ENCODE data around the gene SRRM1. TPM values are rescaled to one million over a fixed set of nuclear protein-coding genes. Genes with fewer than 3 reads are reported as not detected.

Gene SRRM1
- total and polyA plus RNA-seq, 9 of the 15 experiments (the other 6 are each of a cell fraction or from before 2014, with no cell fraction given), result 54.5 to 268 (median 115) TPM

DNA sequence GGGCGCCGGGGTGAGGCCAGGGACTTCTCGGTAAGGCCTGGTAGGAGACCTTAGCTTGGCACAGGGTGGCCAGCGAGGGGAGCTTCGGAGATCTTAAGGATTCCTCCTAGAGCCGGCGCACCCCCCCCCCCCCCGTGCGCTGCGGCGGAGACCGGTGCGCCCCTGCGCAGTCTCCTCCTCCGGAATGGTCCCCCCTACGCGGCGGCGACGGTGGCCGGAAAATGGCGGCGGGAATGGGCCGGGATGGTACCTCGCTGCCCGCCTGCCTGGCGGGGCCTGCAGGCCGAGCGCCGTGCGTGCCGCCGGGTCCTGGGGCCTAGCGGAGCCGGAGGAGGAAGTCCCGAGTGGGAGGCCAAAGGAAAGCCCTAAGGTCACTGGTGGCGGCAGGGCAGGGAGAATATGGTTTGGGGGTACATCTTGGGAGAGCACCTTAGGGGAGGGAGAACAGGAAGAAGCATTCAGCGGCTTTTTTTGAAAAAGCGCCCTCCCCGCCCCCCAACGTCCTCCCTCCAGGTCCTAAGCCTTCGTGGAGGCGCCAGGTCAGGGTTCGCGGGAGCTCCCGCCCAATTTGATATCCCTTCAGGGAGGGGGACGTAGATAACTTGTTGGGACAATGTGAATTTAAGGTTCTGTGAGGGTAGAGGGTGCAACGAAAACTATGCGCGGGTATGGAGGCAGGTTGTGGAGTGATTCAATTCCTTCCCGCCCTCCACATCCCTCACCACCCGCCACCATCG lies 429 bp downstream of the SRRM1 start (continued):
- TF ChIP-seq EP300 (IDR thresholded peaks at IDR 0.05; ENCODE audit: low read length), result no peak
- TF ChIP-seq SMARCA5 (IDR thresholded peaks at IDR 0.05), result no peak
- no peak for TF ChIP-seq BRF1 (IDR thresholded peaks at IDR 0.05; ENCODE audit: borderline replicate concordance, extremely low read depth, insufficient read length)
- TF ChIP-seq, protein P1, sequence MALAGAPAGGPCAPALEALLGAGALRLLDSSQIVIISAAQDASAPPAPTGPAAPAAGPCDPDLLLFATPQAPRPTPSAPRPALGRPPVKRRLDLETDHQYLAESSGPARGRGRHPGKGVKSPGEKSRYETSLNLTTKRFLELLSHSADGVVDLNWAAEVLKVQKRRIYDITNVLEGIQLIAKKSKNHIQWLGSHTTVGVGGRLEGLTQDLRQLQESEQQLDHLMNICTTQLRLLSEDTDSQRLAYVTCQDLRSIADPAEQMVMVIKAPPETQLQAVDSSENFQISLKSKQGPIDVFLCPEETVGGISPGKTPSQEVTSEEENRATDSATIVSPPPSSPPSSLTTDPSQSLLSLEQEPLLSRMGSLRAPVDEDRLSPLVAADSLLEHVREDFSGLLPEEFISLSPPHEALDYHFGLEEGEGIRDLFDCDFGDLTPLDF (CRISPR knock-in tag; IDR thresholded peaks at IDR 0.05), result no peak
- TF ChIP-seq MCM7 (IDR thresholded peaks at IDR 0.05), result no peak
- TF ChIP-seq ZNF717 (CRISPR knock-in tag; IDR thresholded peaks at IDR 0.05), result no peak
- no peak; the same call in 1 of the 2 replicates for TF ChIP-seq POLR2G (IDR thresholded peaks at IDR 0.05; ENCODE audit: low read depth, low read length)
- no peak for TF ChIP-seq FOXK2 (conservative IDR thresholded peaks at IDR 0.05 in 1 of 2, IDR thresholded peaks at IDR 0.05 in 1 of 2; ENCODE audit: low read depth in 2 of 2)
- no peak for TF ChIP-seq BMI1 (IDR thresholded peaks at IDR 0.05; ENCODE audit: low read length)
- TF ChIP-seq, protein P2, sequence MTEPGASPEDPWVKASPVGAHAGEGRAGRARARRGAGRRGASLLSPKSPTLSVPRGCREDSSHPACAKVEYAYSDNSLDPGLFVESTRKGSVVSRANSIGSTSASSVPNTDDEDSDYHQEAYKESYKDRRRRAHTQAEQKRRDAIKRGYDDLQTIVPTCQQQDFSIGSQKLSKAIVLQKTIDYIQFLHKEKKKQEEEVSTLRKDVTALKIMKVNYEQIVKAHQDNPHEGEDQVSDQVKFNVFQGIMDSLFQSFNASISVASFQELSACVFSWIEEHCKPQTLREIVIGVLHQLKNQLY (CRISPR knock-in tag; conservative IDR thresholded peaks at IDR 0.05), result no peak
- no peak for TF ChIP-seq ZSCAN32 (CRISPR knock-in tag; IDR thresholded peaks at IDR 0.05)
- TF ChIP-seq, protein P3, sequence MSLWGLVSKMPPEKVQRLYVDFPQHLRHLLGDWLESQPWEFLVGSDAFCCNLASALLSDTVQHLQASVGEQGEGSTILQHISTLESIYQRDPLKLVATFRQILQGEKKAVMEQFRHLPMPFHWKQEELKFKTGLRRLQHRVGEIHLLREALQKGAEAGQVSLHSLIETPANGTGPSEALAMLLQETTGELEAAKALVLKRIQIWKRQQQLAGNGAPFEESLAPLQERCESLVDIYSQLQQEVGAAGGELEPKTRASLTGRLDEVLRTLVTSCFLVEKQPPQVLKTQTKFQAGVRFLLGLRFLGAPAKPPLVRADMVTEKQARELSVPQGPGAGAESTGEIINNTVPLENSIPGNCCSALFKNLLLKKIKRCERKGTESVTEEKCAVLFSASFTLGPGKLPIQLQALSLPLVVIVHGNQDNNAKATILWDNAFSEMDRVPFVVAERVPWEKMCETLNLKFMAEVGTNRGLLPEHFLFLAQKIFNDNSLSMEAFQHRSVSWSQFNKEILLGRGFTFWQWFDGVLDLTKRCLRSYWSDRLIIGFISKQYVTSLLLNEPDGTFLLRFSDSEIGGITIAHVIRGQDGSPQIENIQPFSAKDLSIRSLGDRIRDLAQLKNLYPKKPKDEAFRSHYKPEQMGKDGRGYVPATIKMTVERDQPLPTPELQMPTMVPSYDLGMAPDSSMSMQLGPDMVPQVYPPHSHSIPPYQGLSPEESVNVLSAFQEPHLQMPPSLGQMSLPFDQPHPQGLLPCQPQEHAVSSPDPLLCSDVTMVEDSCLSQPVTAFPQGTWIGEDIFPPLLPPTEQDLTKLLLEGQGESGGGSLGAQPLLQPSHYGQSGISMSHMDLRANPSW (CRISPR knock-in tag; IDR thresholded peaks at IDR 0.05), result no peak
- no peak for TF ChIP-seq KDM1A (IDR thresholded peaks at IDR 0.05)
- TF ChIP-seq, protein P4, sequence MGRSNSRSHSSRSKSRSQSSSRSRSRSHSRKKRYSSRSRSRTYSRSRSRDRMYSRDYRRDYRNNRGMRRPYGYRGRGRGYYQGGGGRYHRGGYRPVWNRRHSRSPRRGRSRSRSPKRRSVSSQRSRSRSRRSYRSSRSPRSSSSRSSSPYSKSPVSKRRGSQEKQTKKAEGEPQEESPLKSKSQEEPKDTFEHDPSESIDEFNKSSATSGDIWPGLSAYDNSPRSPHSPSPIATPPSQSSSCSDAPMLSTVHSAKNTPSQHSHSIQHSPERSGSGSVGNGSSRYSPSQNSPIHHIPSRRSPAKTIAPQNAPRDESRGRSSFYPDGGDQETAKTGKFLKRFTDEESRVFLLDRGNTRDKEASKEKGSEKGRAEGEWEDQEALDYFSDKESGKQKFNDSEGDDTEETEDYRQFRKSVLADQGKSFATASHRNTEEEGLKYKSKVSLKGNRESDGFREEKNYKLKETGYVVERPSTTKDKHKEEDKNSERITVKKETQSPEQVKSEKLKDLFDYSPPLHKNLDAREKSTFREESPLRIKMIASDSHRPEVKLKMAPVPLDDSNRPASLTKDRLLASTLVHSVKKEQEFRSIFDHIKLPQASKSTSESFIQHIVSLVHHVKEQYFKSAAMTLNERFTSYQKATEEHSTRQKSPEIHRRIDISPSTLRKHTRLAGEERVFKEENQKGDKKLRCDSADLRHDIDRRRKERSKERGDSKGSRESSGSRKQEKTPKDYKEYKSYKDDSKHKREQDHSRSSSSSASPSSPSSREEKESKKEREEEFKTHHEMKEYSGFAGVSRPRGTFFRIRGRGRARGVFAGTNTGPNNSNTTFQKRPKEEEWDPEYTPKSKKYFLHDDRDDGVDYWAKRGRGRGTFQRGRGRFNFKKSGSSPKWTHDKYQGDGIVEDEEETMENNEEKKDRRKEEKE (IDR thresholded peaks at IDR 0.05; ENCODE audit: borderline replicate concordance in 1 of 2, control insufficient read depth in 1 of 2, low read depth in 2 of 2, low read length in 1 of 2), result no peak
- no peak for TF ChIP-seq ATF7 (IDR thresholded peaks at IDR 0.05)
- TF ChIP-seq MTA3 (IDR thresholded peaks at IDR 0.05; ENCODE audit: borderline replicate concordance), result no peak
- no peak for TF ChIP-seq MCM3 (IDR thresholded peaks at IDR 0.05)
- no peak for TF ChIP-seq MTA1 (IDR thresholded peaks at IDR 0.05; ENCODE audit: borderline replicate concordance)
- no peak for TF ChIP-seq ZNF764 (CRISPR knock-in tag; IDR thresholded peaks at IDR 0.05; ENCODE audit: low read depth)
- TF ChIP-seq, protein P5, sequence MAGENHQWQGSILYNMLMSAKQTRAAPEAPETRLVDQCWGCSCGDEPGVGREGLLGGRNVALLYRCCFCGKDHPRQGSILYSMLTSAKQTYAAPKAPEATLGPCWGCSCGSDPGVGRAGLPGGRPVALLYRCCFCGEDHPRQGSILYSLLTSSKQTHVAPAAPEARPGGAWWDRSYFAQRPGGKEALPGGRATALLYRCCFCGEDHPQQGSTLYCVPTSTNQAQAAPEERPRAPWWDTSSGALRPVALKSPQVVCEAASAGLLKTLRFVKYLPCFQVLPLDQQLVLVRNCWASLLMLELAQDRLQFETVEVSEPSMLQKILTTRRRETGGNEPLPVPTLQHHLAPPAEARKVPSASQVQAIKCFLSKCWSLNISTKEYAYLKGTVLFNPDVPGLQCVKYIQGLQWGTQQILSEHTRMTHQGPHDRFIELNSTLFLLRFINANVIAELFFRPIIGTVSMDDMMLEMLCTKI (IDR thresholded peaks at IDR 0.05; ENCODE audit: partially characterized antibody), result no peak
